GM19351 (cell line): ENCODE data around the gene GRID2.

ENCODE experiments used
- ATAC-seq: cut with Tn5 transposase; IDR thresholded peaks from one replicate; pipeline ENCODE4 v1.9.1; 2021; ENCODE audit warnings: mild to moderate bottlenecking, moderate library complexity; ENCODE audit not compliant: unreplicated experiment

Gene GRID2

DNA sequence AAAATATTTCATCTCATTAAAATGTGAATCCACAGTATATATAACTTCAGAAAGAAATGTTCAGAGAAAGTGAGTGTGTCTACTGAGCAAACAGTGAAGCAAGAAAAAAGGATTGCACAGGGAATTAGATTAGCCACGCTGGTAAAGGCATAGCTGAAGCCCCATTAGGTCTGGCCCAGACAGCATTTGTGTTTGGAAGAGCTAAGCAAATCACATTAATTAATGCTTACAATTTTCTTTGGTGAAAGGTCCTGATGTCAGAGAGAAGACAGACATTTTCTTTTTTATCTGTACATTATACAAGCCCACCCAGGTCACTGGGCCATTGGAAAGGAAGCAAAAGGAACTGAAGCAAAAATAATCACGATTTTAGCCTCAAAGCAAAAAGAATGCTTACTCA is 354.6 kb downstream of the GRID2 start:
- no peak for ATAC-seq

- ATAC-seq, result no peak
Measured at GRCh38 chr4:92677805-92678204, 374.0 kb downstream of the GRID2 start.

DNA sequence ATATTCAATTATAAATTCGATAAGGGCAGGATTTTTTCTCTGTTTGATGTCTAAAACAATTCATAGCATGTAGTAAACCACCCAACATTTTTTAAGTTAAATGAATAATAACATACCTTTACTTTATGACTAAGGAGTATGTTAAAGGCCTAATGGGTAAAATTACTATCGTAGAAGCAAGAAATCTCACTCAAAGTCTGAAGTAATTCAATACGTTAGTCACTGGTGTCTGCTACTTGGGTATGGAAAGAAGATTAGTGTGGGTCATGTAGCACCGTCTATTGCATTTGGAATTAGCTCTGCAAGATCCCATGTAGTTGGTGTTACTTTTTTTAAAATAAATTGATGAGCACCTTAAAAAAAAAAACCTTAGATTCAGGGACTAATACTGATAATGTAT is 374.5 kb downstream of the GRID2 start:
- no peak for ATAC-seq

DNA sequence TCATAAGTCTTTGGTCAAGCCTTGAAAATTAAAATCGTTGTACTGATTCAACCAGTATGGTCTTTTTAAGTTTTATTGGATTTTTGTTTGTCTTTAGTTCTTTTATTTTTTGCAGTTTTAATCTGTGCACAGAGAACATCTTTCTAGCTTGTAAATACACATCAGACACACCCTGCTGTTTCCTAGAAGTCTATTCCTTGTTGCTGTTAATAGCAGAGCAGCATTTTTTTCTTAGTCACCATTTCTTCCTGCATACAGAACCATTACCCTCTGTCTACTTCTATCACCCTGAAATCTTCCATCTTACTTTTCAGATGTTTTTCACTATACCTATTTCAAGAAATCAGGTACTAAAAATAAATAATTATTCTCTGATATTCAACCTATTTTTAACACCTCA is 375.4 kb downstream of the GRID2 start:
- ATAC-seq, result no peak

- ATAC-seq, result no peak
Measured at GRCh38 chr4:92714640-92715039, 410.9 kb downstream of the GRID2 start.

DNA sequence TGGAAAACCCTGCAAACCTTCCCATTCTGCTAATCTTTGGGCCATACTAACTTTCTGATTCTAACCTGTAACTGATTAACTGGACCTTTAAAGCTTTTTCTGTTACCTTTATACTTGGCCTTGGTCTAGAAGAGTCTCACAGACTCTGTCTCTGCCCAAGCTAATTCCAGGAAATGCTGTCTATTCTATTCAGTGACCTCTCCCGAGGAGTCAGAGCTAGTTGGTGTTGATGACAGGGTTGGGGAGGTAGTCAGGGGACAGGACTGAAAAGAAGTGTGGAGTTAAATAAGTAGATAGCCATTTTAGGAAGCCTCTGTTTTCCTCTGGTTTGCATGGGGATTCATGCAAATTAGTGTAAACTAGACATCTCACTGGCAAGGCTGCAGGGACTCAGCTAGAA is 429.5 kb downstream of the GRID2 start:
- no peak for ATAC-seq

DNA sequence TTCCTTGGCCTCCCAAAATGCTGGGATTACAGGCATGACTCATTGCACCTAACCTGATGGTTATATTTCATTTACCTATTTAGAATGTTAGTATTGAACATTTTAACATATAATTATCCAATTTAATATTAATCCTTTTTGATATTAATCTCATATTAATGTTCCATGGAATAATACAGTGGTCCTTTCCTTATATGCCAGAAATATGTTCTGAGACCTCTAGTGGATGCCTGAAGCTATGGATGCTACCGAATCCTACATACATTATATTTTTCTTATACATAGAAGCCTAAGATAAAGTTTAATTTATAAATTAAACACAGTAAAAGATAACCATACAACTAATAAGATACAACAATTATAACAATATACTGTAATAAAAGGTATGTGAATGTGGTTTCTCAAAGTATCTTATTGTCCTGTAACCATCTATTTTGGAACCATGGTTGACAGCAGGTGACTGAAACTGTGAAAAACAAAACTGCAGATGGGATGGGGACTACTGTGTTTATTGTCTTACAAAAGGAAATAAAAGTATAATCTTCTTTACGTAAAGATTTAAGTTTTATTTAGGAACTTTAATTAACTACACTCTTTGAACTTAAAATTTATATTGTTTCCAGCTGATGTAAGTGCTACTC is 431.4 kb downstream of the GRID2 start:
- no peak for ATAC-seq

- no peak for ATAC-seq
Measured at GRCh38 chr4:92760433-92760832, 456.7 kb downstream of the GRID2 start.

DNA sequence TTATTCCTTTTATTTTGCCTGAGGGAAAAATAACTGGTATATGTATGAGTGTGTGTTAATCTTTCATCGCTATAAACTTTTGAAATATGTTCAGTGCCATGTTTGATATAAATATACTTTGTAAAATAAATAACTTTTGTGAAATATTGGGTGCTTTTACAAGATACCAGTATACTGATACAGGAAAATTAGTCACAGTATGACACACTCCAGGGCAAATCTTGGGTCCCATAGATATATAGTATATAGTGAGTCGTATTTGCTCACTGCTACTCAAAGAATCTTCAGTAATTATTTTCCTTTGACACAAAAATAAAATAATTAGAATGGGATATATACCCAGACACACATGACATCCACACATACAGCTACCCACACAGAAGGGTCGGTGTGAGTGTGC is 472.3 kb downstream of the GRID2 start:
- no peak for ATAC-seq

- no peak for ATAC-seq
Measured at GRCh38 chr4:92789741-92790140, 486.0 kb downstream of the GRID2 start.

DNA sequence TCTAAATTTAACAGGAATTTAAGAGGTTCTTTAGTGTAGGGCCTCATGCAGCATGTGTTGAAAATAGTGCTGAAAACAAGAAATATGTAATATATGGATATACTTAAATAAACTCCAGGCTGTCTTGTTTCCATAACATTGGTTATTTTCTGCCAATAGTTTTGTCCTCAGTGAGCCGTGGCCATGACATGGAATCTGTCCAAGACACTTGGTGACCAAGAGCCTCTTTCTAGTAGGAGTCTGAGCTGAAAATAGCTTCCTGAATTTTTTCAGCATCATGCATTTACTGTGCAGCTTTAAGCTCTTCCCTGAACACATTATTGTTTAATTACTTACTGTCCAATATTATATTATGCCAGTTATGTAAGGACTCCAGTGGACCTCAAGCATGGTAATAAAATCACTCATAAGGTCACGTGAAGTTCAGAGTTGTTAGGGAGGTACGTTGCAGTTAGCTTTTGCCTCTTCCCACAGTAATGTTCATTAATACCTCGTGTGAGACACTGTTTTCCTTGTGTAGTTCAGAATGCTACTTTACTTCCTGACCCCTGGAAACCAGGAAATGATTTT is 488.2 kb downstream of the GRID2 start:
- ATAC-seq, result no peak

- ATAC-seq, result no peak
Measured at GRCh38 chr4:92809381-92809780, 505.6 kb downstream of the GRID2 start.

DNA sequence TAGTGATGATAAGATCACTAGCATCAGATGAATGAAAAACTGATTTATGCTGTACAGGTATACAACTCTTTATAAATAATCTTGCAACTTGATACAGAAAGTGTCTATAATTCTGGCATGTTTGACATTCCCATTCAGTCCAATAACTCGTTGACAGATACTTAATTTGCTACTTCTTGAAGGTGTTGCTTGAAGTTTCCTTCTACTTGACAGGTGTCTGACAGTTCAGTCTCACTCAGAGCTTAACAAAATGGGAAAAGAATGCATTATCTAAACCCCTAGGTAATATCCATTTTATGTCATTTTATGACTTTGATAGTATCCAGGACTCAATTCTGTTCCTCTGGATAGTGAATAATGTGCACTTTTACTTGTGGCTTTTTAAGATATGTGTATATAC is 508.9 kb downstream of the GRID2 start:
- no peak for ATAC-seq

GRCh38 chr4:92814677-92815076 is 510.9 kb downstream of the GRID2 start:
- no peak for ATAC-seq

DNA sequence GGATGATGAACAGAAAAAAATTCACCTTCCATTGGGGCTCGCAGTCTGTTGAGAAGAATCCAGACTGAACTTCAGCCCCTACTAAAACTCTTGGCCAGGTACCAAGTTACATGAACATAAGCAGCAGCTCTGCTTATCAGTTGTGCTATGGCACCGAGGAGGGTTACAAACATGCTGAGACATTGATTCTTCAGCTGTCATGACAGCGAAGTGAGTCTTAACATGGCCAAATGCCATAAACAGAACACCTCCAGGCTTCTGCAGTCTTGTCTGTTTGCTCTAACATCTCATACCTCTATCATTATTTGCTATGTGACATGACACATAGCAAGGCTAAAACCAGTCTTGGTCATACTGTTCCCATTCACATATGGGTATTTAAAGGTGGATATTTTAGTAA is 521.5 kb downstream of the GRID2 start:
- no peak for ATAC-seq

- no peak for ATAC-seq
Measured at GRCh38 chr4:92825791-92826190, 522.0 kb downstream of the GRID2 start.

- no peak for ATAC-seq
Measured at GRCh38 chr4:92830771-92831170, 527.0 kb downstream of the GRID2 start.

- no peak for ATAC-seq
Measured at GRCh38 chr4:92840880-92841279, 537.1 kb downstream of the GRID2 start.

- no peak for ATAC-seq
Measured at GRCh38 chr4:92843784-92844183, 540.0 kb downstream of the GRID2 start.

GRCh38 chr4:92847026-92847425 is 543.3 kb downstream of the GRID2 start:
- no peak for ATAC-seq

GRCh38 chr4:92862509-92862908 is 558.7 kb downstream of the GRID2 start:
- no peak for ATAC-seq

- ATAC-seq, result no peak
Measured at GRCh38 chr4:92864096-92864495, 560.3 kb downstream of the GRID2 start.

DNA sequence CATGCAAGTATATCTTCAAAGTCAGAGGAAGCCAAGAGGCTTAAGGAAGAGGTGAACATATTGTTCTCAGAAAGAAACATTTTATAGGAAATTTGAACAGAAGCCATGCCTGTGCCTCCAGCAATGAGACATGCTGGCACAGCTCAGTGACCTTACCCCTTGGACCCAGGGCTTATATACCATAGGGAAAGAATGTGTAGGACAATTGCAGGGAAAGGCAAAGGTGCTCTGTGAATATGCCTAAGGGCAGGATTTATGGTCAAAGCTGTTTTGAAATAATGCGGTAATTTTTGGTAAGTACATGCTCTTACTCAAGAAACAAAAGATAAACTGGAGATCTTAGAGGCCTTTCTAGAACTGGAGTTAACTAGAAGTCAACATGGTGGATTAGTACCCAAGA is 568.8 kb downstream of the GRID2 start:
- no peak for ATAC-seq
